Psoas muscle (tissue), 8 donors: Measurements from ENCODE around the gene KIF22. TPM values are rescaled to one million over a fixed set of nuclear protein-coding genes. Genes with fewer than 3 reads are reported as not detected.

Experiments
- ATAC-seq, 4 donors: fragments of 200-7000 bp; cut with Tn5 transposase; one replicate each; pipeline ENCODE4 v1.9.1; 2020; ENCODE audit warnings: moderate library complexity in 3 of 4, mild to moderate bottlenecking in 2 of 4
- DNase-seq, 2 donors: peaks; one replicate each; pipeline ENCODE4 v3.0.0-alpha.2; 2020
- H3K27ac ChIP-seq: fragments of 200-600 bp; one replicate; pipeline ENCODE4 v1.8.0; 2022
- H3K27me3 ChIP-seq, 3 donors: fragments of 200-600 bp in 1 of 3; one replicate each; pipeline versions ENCODE4 v1.6.1 to v1.8.0; 2013 to 2022; ENCODE audit warnings: low read length in 2 of 3, mild to moderate bottlenecking in 2 of 3, moderate library complexity in 1 of 3; ENCODE audit not compliant: insufficient read depth in 3 of 3
- H3K36me3 ChIP-seq, 2 donors: fragments of 200-600 bp in 1 of 2; one replicate each; pipeline versions ENCODE4 v1.6.1 to v1.8.0; 2013 to 2022; ENCODE audit warnings: low read depth in 1 of 2, mild to moderate bottlenecking in 1 of 2, moderate library complexity in 1 of 2; ENCODE audit not compliant: insufficient read depth in 1 of 2
- H3K4me1 ChIP-seq: fragments of 200-600 bp; one replicate; pipeline ENCODE4 v1.8.0; 2022
- H3K4me3 ChIP-seq: fragments of 200-600 bp; one replicate; pipeline ENCODE4 v1.8.0; 2022; ENCODE audit warnings: mild to moderate bottlenecking
- H3K9me3 ChIP-seq: fragments of 200-600 bp; one replicate; pipeline ENCODE4 v1.8.0; 2022
- WGBS, 3 donors: extraction: QIAGEN DNeasy Blood & Tissue Kit; methylation state at CpG; one replicate each; pipeline versions ENCODE4 v1.1.6 to v1.1.7; 2013; 5-methylcytosine and 5-hydroxymethylcytosine counted together
- intact Hi-C, 2 donors: fragments of 100-400 bp; cut with DNase I; formaldehyde crosslinking; loops; one replicate each; pipeline versions ENCODE4 v1.11.0 to v1.14.2; 2022
- polyA plus RNA-seq, 3 donors: library from polyadenylated mRNA; stranded (reverse); fragments of 200-250 nt; gene quantifications; one replicate each; pipeline ENCODE4 v1.2.3, GENCODE V29; 2013
- total RNA-seq, 4 donors: library from RNA; stranded (reverse); fragmentation: NEBNext Ultra II Directional in 2 of 4; extraction: Animal tissue kit (Norgen Biotek cat#: 25700) in 2 of 4; gene quantifications; one replicate each; pipeline versions ENCODE4 v1.2.1 to v1.2.4, GENCODE V29; 2021 to 2023
- TF ChIP-seq, protein P1 (sequence below): fragments of 200-600 bp; IDR thresholded peaks from one replicate; pipeline ENCODE4 v1.8.0; 2022; ENCODE audit warnings: antibody characterized with exemption
- donor health status: healthy with polysubstance abuse.
- donor health status: DM: no; HTN: no; CAD: no; lungs with moderate emphysema.
- donor health status: Bipolar disorder and iron deficiency.
- donor health status: healthy.
- donor health status: DM: yes; HTN: yes; CAD: no.
- donor health status: DM: no; HTN: no; CAD: no.
- donor health status: DM: no; HTN: no; CAD: no.
- donor health status: DM: yes; HTN: yes; CAD: no.

KIF22 gene
- total and polyA plus RNA-seq, 7 donors, result 12.6 to 23.8 (median 15.4) TPM

DNA sequence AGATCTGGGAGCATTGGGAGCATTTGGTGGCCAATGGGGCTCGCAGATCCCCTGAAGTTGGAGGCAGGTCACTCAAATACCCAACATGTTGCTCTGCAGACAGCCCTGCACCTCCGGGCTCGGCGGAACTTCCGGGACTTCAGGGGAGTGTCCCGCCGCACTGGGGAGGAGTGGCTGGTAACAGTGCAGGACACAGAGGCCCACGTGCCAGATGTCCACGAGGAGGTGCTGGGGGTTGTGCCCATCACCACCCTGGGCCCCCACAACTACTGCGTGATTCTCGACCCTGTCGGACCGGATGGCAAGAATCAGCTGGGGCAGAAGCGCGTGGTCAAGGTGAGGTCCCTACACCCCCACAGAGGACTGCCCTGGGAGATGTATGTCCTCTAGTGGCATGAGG, 46.1 kb downstream of the KIF22 start:
- intact Hi-C loops, result no loop called here
- Histone ChIP-seq H3K27ac (no peak overlapping the region), H3K4me3 (no peak overlapping the region), H3K4me1 (no peaks in the 10 kb centered on the region), H3K9me3 (no peaks in the 10 kb centered on the region), H3K36me3 (peaks cover 4 to 94% of the 10 kb centered on the region in 2 donors), H3K27me3 (no peaks in the 10 kb centered on the region)
- DNase-seq, result no peak
- TF ChIP-seq, protein P1, sequence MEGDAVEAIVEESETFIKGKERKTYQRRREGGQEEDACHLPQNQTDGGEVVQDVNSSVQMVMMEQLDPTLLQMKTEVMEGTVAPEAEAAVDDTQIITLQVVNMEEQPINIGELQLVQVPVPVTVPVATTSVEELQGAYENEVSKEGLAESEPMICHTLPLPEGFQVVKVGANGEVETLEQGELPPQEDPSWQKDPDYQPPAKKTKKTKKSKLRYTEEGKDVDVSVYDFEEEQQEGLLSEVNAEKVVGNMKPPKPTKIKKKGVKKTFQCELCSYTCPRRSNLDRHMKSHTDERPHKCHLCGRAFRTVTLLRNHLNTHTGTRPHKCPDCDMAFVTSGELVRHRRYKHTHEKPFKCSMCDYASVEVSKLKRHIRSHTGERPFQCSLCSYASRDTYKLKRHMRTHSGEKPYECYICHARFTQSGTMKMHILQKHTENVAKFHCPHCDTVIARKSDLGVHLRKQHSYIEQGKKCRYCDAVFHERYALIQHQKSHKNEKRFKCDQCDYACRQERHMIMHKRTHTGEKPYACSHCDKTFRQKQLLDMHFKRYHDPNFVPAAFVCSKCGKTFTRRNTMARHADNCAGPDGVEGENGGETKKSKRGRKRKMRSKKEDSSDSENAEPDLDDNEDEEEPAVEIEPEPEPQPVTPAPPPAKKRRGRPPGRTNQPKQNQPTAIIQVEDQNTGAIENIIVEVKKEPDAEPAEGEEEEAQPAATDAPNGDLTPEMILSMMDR, result no peak
- ATAC-seq, result no peak
- WGBS, 3 donors, result 77 to 83% (median 79%) methylated on average over 15 of the region's 15 CpGs

DNA sequence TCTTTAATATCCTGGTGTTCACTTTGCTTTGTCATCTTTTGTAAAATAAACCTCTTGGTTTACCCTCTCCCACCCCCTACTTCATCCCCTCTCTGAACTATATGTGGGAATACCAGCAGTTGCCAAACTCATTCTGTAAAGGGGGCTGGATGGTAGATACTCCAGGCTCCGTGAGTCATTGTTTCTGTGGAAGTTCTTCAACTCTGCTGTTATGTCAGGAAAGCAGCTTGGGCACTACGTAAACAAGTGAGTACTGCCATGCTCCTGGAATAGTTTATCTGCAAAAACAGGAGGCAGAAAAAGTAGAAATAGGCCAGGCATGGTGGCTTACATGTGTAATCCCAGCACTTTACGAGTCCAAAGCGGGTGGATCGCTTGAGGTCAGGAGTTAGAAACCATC, 47.3 kb downstream of the KIF22 start:
- no peak for ATAC-seq
- peaks cover 4 to 95% of the 10 kb centered on the region in 2 donors for H3K36me3 ChIP-seq

DNA sequence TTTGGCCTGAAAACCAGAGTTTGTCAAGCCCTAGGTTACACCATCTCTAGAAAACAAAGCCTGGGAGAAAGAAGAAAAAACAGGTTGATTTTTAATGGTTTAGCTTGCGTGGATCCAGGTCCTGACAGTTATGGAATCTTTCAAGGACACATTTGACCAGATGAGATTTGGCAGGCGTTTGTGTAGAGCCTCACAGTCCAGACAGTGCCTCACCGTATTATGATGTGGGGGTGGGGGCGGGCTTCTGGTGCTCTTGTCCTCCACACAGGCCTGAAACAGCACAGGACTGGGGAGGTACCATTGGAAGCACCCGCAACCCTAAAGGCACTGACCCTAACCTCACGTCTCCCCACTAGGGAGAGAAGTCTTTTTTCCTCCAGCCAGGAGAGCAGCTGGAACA, 49.3 kb downstream of the KIF22 start:
- no peak overlapping the region for H3K4me3 ChIP-seq
- H3K36me3 ChIP-seq, result peaks cover 0 to 88% of the 10 kb centered on the region in 2 donors
- intact Hi-C loops, result no loop called here
- 83 to 88% (median 87%) methylated on average over 6 of the region's 6 CpGs for WGBS, 3 donors
- H3K27me3 ChIP-seq, result no peaks in the 10 kb centered on the region
- TF ChIP-seq, protein P1, result no peak
- no peaks in the 10 kb centered on the region for H3K9me3 ChIP-seq
- ATAC-seq (no peak), DNase-seq (no peak)
- no peak overlapping the region for H3K27ac ChIP-seq
- H3K4me1 ChIP-seq, result no peaks in the 10 kb centered on the region

More for the DNA sequence above, 47.3 kb downstream of the KIF22 start:
- no peaks in the 10 kb centered on the region for H3K9me3 ChIP-seq
- H3K27ac ChIP-seq, result no peak overlapping the region
- no peak overlapping the region for H3K4me3 ChIP-seq
- intact Hi-C loops, result no loop called here
- H3K4me1 ChIP-seq, result no peaks in the 10 kb centered on the region
- DNase-seq, result no peak
- no peaks in the 10 kb centered on the region for H3K27me3 ChIP-seq
- 94 to 97% (median 94%) methylated on average over 5 of the region's 5 CpGs for WGBS, 3 donors
- TF ChIP-seq, protein P1, result no peak

- TF ChIP-seq, protein P1, result no peak
- 77 to 82% (median 81%) methylated on average over 10 of the region's 10 CpGs for WGBS, 3 donors
- intact Hi-C loops, result no loop called here
Observed at GRCh38 chr16:29840240-29840639, 49.7 kb downstream of the KIF22 start.

GRCh38 chr16:29841631-29842030, 51.1 kb downstream of the KIF22 start:
- Histone ChIP-seq H3K27ac (no peak overlapping the region), H3K36me3 (peaks cover 0 to 87% of the 10 kb centered on the region in 2 donors), H3K9me3 (no peaks in the 10 kb centered on the region), H3K4me3 (no peak overlapping the region), H3K27me3 (no peaks in the 10 kb centered on the region), H3K4me1 (no peaks in the 10 kb centered on the region)
- ATAC-seq, result no peak
- TF ChIP-seq, protein P1, result no peak
- no peak for DNase-seq
- WGBS, 3 donors, result 90 to 91% (median 90%) methylated on average over 23 of the region's 23 CpGs
- intact Hi-C loops, result no loop called here

More at GRCh38 chr16:29840240-29840639, 49.7 kb downstream of the KIF22 start:
- Histone ChIP-seq H3K9me3 (no peaks in the 10 kb centered on the region), H3K4me3 (no peak overlapping the region), H3K36me3 (peaks cover 0 to 87% of the 10 kb centered on the region in 2 donors), H3K4me1 (no peaks in the 10 kb centered on the region), H3K27me3 (no peaks in the 10 kb centered on the region), H3K27ac (no peak overlapping the region)
- DNase-seq, result no peak
- ATAC-seq, result no peak
